T1000 (cell line): Measurements from ENCODE around the gene LRRC2.
"Not testable (repeated sequence)": the region's sequence is repeated elsewhere in the genome, so short reads cannot be mapped to it uniquely, and the experiment has no call there.

Experiments
- DNase-seq: peaks from one replicate; lab custom pipeline; 2025; ENCODE audit warnings: mixed read lengths; lab: John Stamatoyannopoulos, UW

Gene LRRC2

GRCh38 chr3:46552538-46552937 is 13.6 kb downstream of the LRRC2 start:
- no peak for DNase-seq

GRCh38 chr3:46551615-46552014 is 14.5 kb downstream of the LRRC2 start:
- DNase-seq = no peak

- DNase-seq = no peak
Observed at GRCh38 chr3:46549989-46550388, 16.1 kb downstream of the LRRC2 start.

GRCh38 chr3:46549408-46549904 is 16.6 kb downstream of the LRRC2 start:
- DNase-seq = no peak

GRCh38 chr3:46548611-46549010 is 17.5 kb downstream of the LRRC2 start:
- DNase-seq = not testable (repeated sequence)

GRCh38 chr3:46546896-46547440 is 19.1 kb downstream of the LRRC2 start:
- no peak for DNase-seq

- DNase-seq = no peak
Observed at GRCh38 chr3:46545818-46546630, 20.1 kb downstream of the LRRC2 start.

- no peak for DNase-seq
Observed at GRCh38 chr3:46544771-46545503, 21.2 kb downstream of the LRRC2 start.

GRCh38 chr3:46542801-46543201 is 23.3 kb downstream of the LRRC2 start:
- DNase-seq = no peak

- DNase-seq = no peak
Observed at GRCh38 chr3:46542344-46542743, 23.8 kb downstream of the LRRC2 start.

GRCh38 chr3:46541835-46542234 is 24.3 kb downstream of the LRRC2 start:
- DNase-seq = no peak

- no peak for DNase-seq
Observed at GRCh38 chr3:46540550-46540949, 25.6 kb downstream of the LRRC2 start.

GRCh38 chr3:46539443-46540005 is 26.6 kb downstream of the LRRC2 start:
- DNase-seq = no peak

- no peak for DNase-seq
Observed at GRCh38 chr3:46538803-46539442, 27.2 kb downstream of the LRRC2 start.

- not testable (repeated sequence) for DNase-seq
Observed at GRCh38 chr3:46538425-46538802, 27.7 kb downstream of the LRRC2 start.

GRCh38 chr3:46537779-46538178 is 28.3 kb downstream of the LRRC2 start:
- DNase-seq = no peak

- DNase-seq = no peak
Observed at GRCh38 chr3:46537316-46537715, 28.8 kb downstream of the LRRC2 start.

- no peak for DNase-seq
Observed at GRCh38 chr3:46536758-46537157, 29.3 kb downstream of the LRRC2 start.

GRCh38 chr3:46535746-46536145 is 30.4 kb downstream of the LRRC2 start:
- DNase-seq = no peak

- no peak for DNase-seq
Observed at GRCh38 chr3:46533091-46533490, 33.0 kb downstream of the LRRC2 start.

GRCh38 chr3:46527239-46527638 is 38.9 kb downstream of the LRRC2 start:
- DNase-seq = no peak

GRCh38 chr3:46524832-46525231 is 41.3 kb downstream of the LRRC2 start:
- DNase-seq = no peak
